Measurements from ENCODE around the gene HNRNPA0. TPM values are rescaled to one million over a fixed set of nuclear protein-coding genes. Genes with fewer than 3 reads are reported as not detected.

Gene HNRNPA0
- total RNA-seq, 1 experiment from 2014 or later, result 68.5 TPM

GRCh38 chr5:137696481-137696880 lies 57.7 kb downstream of the HNRNPA0 start:
- Histone ChIP-seq H3K4me2 (ENCODE audit: insufficient read depth, insufficient read length, low read length) (no peak overlapping the region), H3K27ac (ENCODE audit: insufficient read length, low read depth, low read length) (no peak overlapping the region), H3T11ph (ENCODE audit: low read length) (no peak overlapping the region), H2AFZ (ENCODE audit: low read length) (no peak overlapping the region), H3K27me3 (ENCODE audit: insufficient read depth, low read length) (no peaks in the 10 kb centered on the region), H3K14ac (ENCODE audit: insufficient read depth, low read length) (no peak overlapping the region), H3K23ac (ENCODE audit: insufficient read length, low read depth, low read length) (no peak overlapping the region), H2BK20ac (ENCODE audit: low read depth, low read length, poor library complexity, severe bottlenecking) (no peak overlapping the region), H3K23me2 (ENCODE audit: insufficient read length, low read depth, low read length, poor library complexity, severe bottlenecking) (no peaks in the 10 kb centered on the region), H3K4ac (ENCODE audit: low read depth, low read length) (no peak overlapping the region), H4K20me1 (ENCODE audit: control insufficient read depth, insufficient read depth, insufficient read length) (no peaks in the 10 kb centered on the region), H3K9ac (ENCODE audit: extremely low read depth, insufficient read length, low read length) (no peak overlapping the region), H2BK15ac (ENCODE audit: low read depth, low read length) (no peak overlapping the region), H2AK5ac (ENCODE audit: insufficient read length, low read length) (no peak overlapping the region), H2BK120ac (ENCODE audit: low read depth, low read length, poor library complexity, severe bottlenecking) (no peak overlapping the region), H2BK12ac (ENCODE audit: insufficient read length, low read depth, low read length) (no peak overlapping the region), H3K4me1 (ENCODE audit: insufficient read depth, low read length) (no peaks in the 10 kb centered on the region; the same call in 1 of the 2 replicates), H4K91ac (ENCODE audit: insufficient read length, low read depth, low read length) (no peak overlapping the region), H3K56ac (ENCODE audit: insufficient read length, low read depth, low read length) (no peak overlapping the region), H4K5ac (ENCODE audit: insufficient read length, low read depth, low read length) (no peak overlapping the region), H3K79me1 (ENCODE audit: insufficient read depth, low read depth, low read length, poor library complexity, severe bottlenecking) (no peaks in the 10 kb centered on the region), H3K18ac (ENCODE audit: insufficient read length, low read depth, low read length) (no peak overlapping the region), H2BK5ac (ENCODE audit: insufficient read length, low read length) (no peak overlapping the region), H3K79me2 (ENCODE audit: insufficient read depth, low read length) (no peaks in the 10 kb centered on the region), H4K8ac (replicated peaks; ENCODE audit: insufficient read length, low read depth, low read length) (no peak overlapping the region), H3K9me3 (ENCODE audit: control insufficient read depth, low read depth, low read length) (no peaks in the 10 kb centered on the region)
- H3K4me3 Mint-ChIP-seq, result no peak overlapping the region
- H3K9me3 Mint-ChIP-seq, result no peaks in the 10 kb centered on the region
- DNase-seq, result no peak
- H3K36me3 Mint-ChIP-seq (ENCODE audit: insufficient read depth in 1 of 3, low read depth in 3 of 3), result peaks cover 4 to 23% (median 21%) of the 10 kb centered on the region in 3 experiments; a peak in 6 of 7 replicates
- no peak overlapping the region for H3K27ac Mint-ChIP-seq
- no peak for TF ChIP-seq CTCF (conservative IDR thresholded peaks at IDR 0.05)
- no peaks in the 10 kb centered on the region for H3K27me3 Mint-ChIP-seq (ENCODE audit: low read depth)
- WGBS (ENCODE audit: extremely low coverage, insufficient read length, low lambda C conversion rate), result no CpG with 5 or more reads among the region's 1 CpG
- H3K4me1 Mint-ChIP-seq, result peaks cover 10 to 22% of the 10 kb centered on the region in 2 experiments
